ENCODE results near the gene CLDN14. TPM values are rescaled to one million over a fixed set of nuclear protein-coding genes. Genes with fewer than 3 reads are reported as not detected.

The CLDN14 gene
- polyA plus RNA-seq, 4 donors, result 0.09 TPM; not detected in 3

DNA sequence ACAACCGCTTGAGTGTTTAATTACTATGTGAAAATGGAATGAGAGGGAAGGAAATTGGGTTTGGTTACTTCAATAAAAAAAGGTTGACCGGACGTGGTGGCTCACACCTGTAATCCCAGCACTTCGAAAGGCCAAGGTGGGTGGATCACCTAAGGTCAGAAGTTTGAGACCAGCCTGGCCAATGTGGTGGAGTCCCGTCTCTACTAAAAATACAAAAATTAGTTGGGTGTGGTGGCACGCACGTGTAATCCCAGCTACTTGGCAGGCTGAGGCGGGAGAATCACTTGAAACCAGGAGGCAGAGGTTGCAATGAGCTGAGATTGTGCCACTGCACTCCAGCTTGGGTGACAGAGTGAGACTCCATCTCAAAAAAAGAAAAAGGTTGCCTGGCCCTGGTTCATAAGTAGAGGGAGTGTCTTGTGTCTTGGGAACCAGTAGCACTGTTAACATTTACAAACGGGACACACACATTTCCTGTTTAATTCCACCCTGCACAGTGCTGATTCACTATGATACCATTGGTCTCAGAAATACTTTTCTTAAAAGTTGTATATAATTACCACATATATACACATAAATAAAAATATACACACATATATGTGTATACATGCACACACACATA, 27.6 kb upstream of the CLDN14 start:
- DNase-seq (no peak), FAIRE-seq (no peak)
- no peaks in the 10 kb centered on the region for H3K36me3 ChIP-seq (ENCODE audit: control insufficient read depth in 3 of 3, insufficient read depth in 2 of 3, low read depth in 1 of 3, low read length in 3 of 3)
- no peak overlapping the region for H3K4me3 ChIP-seq (ENCODE audit: low read depth in 1 of 3, low read length in 3 of 3)
- H3K27ac ChIP-seq (ENCODE audit: low read depth in 1 of 3, low read length in 2 of 3), result no peak overlapping the region
- peaks cover 0 to 5% (median 0%) of the 10 kb centered on the region in 3 donors for H3K27me3 ChIP-seq (ENCODE audit: control insufficient read depth in 3 of 3, insufficient read depth in 3 of 3, low read length in 3 of 3)
- H3K4me1 ChIP-seq (ENCODE audit: control insufficient read depth in 3 of 3, insufficient read depth in 2 of 3, low read depth in 1 of 3, low read length in 2 of 3), result no peaks in the 10 kb centered on the region
- no peaks in the 10 kb centered on the region for H3K9me3 ChIP-seq (ENCODE audit: control insufficient read depth in 2 of 2, insufficient read depth in 1 of 2, low read depth in 1 of 2, low read length in 1 of 2)
- 63 to 75% (median 63%) methylated on average over 9 of the region's 9 CpGs for WGBS, 3 donors

DNA sequence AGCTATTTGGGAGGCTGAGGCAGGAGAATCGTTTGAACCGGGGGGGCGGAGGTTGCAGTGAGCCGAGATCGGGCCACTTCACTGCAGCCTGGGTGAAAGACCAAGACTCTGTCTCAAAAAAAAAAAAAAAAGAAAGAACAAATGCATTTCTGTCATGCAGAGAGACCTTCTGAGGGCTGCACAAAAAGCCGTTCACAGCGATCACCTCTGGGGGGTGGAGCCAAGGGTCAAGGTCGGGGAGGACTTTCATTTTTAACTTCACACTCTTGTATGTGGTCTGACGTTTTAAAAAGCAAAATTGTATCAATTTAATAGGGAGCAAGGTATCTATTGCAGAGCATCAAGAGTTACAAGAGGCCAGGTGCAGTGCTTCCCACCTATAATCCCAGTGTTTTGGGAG, 26.6 kb upstream of the CLDN14 start:
- Histone ChIP-seq H3K4me1 (ENCODE audit: control insufficient read depth in 3 of 3, insufficient read depth in 2 of 3, low read depth in 1 of 3, low read length in 2 of 3) (no peaks in the 10 kb centered on the region), H3K9me3 (ENCODE audit: control insufficient read depth in 2 of 2, insufficient read depth in 1 of 2, low read depth in 1 of 2, low read length in 1 of 2) (no peaks in the 10 kb centered on the region), H3K4me3 (ENCODE audit: low read depth in 1 of 3, low read length in 3 of 3) (no peak overlapping the region), H3K27ac (ENCODE audit: low read depth in 1 of 3, low read length in 2 of 3) (no peak overlapping the region), H3K27me3 (ENCODE audit: control insufficient read depth in 3 of 3, insufficient read depth in 3 of 3, low read length in 3 of 3) (peaks cover 0 to 5% (median 0%) of the 10 kb centered on the region in 3 donors), H3K36me3 (ENCODE audit: control insufficient read depth in 3 of 3, insufficient read depth in 2 of 3, low read depth in 1 of 3, low read length in 3 of 3) (no peaks in the 10 kb centered on the region)
- 63 to 78% (median 69%) methylated on average over 9 of the region's 9 CpGs for WGBS, 3 donors
- DNase-seq (no peak), FAIRE-seq (no peak)

DNA sequence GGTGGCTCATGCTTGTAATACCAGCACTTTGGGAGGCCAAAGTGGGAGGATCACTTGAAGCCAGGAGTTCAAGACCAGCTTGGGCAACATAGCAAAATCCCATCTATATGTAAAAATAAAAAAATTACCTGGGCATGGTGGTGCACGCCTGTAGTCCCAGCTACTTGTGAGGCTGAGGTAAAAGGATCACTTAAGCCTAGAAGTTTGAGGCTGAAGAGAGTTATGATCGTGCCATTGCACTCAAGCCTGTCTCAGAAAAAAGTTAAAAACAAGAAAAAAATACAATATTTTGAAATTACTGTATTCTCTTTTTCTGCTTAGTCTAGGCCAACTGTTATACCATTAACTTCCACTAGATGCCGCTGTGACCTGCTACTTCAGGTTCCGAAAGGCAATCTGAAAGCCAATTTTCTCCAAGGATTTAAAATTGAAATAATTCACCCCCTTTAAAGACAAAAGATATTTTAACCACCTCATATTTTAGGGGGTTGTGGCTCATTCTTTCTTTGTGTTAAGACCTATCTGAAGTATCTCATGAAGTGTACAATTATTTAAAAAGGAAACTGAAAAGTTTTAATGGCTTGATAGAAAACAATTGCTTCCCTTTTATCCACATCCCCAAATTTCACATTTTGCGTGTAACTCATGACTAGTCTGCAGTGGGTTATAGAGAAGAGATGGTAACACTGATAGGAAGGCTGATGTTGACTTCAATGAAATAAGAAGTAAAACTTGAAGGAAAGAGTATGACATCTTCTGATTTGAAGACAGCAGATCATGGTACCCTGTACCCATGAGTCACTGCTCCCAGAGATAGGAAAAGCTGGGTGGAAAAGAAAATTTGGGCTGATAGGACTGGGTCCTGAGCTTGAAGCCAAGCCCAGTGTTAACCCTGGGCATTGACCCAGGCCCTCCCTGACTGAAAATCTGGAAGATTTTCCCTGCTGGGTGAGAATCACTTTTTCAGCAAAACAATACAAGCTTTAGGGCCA, 24.4 kb upstream of the CLDN14 start:
- 32 to 36% (median 33%) methylated on average over 5 of the region's 5 CpGs for WGBS, 3 donors
- DNase-seq, result peak; percentile 23 to 49
- Histone ChIP-seq H3K4me3 (ENCODE audit: low read depth in 1 of 3, low read length in 3 of 3) (no peak overlapping the region), H3K9me3 (ENCODE audit: control insufficient read depth in 2 of 2, insufficient read depth in 1 of 2, low read depth in 1 of 2, low read length in 1 of 2) (no peaks in the 10 kb centered on the region), H3K27me3 (ENCODE audit: control insufficient read depth in 3 of 3, insufficient read depth in 3 of 3, low read length in 3 of 3) (peaks cover 0 to 5% (median 0%) of the 10 kb centered on the region in 3 donors), H3K36me3 (ENCODE audit: control insufficient read depth in 3 of 3, insufficient read depth in 2 of 3, low read depth in 1 of 3, low read length in 3 of 3) (no peaks in the 10 kb centered on the region), H3K4me1 (ENCODE audit: control insufficient read depth in 3 of 3, insufficient read depth in 2 of 3, low read depth in 1 of 3, low read length in 2 of 3) (no peaks in the 10 kb centered on the region), H3K27ac (ENCODE audit: low read depth in 1 of 3, low read length in 2 of 3) (no peak overlapping the region)
- FAIRE-seq, result peak; percentile 19

DNA sequence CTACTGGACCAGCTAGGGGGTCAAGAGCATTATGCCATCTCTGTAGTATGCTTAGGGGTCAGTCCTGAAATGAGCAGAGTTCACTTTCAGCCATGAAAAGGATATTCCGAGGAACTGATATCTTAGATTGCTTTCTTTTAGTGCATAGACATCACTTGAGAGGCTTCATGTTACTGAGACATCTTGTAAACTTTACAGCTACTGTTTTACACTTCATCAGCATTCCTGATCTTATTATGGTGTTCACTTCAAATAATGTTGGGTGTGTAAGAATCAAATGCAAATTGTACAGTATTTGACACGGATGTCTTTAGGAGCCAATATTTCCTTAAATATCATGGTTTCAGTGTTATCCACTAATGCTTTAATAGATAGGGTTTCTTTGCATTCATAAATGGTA, 22.4 kb upstream of the CLDN14 start:
- Histone ChIP-seq H3K4me3 (ENCODE audit: low read depth in 1 of 3, low read length in 3 of 3) (no peak overlapping the region), H3K9me3 (ENCODE audit: control insufficient read depth in 2 of 2, insufficient read depth in 1 of 2, low read depth in 1 of 2, low read length in 1 of 2) (no peaks in the 10 kb centered on the region), H3K27me3 (ENCODE audit: control insufficient read depth in 3 of 3, insufficient read depth in 3 of 3, low read length in 3 of 3) (peaks cover 0 to 3% (median 0%) of the 10 kb centered on the region in 3 donors), H3K36me3 (ENCODE audit: control insufficient read depth in 3 of 3, insufficient read depth in 2 of 3, low read depth in 1 of 3, low read length in 3 of 3) (no peaks in the 10 kb centered on the region), H3K27ac (ENCODE audit: low read depth in 1 of 3, low read length in 2 of 3) (no peak overlapping the region), H3K4me1 (ENCODE audit: control insufficient read depth in 3 of 3, insufficient read depth in 2 of 3, low read depth in 1 of 3, low read length in 2 of 3) (no peaks in the 10 kb centered on the region)
- 68 to 83% (median 75%) methylated on average over 2 of the region's 2 CpGs for WGBS, 3 donors
- FAIRE-seq, result no peak
- no peak for DNase-seq

DNA sequence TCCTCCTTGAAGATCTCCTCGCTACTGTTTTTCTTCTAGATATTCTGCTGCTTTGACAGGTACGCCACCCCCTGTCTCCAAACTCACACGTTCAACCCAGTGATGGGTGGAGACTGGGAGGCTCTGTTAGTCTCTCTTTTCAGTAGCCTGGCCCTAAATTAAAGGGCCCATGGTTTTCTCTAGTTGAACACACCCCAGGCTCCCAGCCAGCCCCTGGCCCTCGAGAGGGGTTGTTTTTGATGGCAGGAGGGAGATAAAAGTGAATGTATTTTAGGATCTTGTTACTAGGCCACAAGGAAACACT, 21.6 kb upstream of the CLDN14 start:
- H3K4me3 ChIP-seq (ENCODE audit: low read depth in 1 of 3, low read length in 3 of 3), result no peak overlapping the region
- no peaks in the 10 kb centered on the region for H3K36me3 ChIP-seq (ENCODE audit: control insufficient read depth in 3 of 3, insufficient read depth in 2 of 3, low read depth in 1 of 3, low read length in 3 of 3)
- FAIRE-seq (no peak), DNase-seq (no peak)
- 61 to 72% (median 61%) methylated on average over 4 of the region's 4 CpGs for WGBS, 3 donors
- no peak overlapping the region for H3K27ac ChIP-seq (ENCODE audit: low read depth in 1 of 3, low read length in 2 of 3)
- H3K27me3 ChIP-seq (ENCODE audit: control insufficient read depth in 3 of 3, insufficient read depth in 3 of 3, low read length in 3 of 3), result peaks cover 0 to 3% (median 0%) of the 10 kb centered on the region in 3 donors
- no peaks in the 10 kb centered on the region for H3K9me3 ChIP-seq (ENCODE audit: control insufficient read depth in 2 of 2, insufficient read depth in 1 of 2, low read depth in 1 of 2, low read length in 1 of 2)
- H3K4me1 ChIP-seq (ENCODE audit: control insufficient read depth in 3 of 3, insufficient read depth in 2 of 3, low read depth in 1 of 3, low read length in 2 of 3), result no peaks in the 10 kb centered on the region

DNA sequence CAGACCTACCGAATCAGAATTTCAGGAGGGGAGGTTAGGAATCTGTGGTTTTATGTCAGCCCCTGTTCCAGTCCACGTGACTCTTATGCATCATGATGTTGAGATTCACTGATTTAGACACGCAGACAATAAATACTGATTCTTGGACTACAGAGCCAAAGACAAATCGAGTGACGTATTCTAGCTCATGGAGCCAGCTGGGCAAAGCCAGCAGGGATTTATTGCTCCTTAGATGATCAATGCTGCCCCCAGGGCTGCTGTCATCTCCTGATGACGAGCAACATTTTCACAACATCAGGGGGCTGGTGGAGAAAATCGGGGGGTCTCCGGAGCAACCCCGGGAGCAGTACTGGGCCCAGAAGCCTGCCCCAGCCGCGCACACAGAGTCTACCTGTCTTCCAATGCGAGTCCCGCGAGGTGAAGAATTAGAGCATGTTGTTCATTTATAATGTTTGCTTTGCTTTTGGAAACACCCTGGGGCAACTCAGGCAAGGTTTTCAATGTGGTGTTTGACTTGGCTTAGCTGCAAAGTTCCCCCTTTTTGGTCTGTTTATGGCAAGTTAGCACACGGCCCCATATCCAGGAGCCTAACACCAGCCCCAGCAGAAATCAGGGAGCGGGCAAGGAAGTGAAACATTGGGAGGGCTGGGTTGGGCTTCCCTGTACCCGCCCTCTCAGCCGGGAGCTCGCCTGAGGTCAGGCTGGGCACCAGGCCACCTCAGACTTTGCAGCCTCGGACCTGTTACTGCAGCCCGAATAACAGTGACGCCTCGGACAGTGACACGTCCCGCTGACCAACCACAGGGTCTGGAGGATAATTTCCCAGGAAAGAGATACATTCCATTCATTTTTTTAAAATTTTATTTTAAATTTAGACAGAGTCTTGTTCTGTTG, 19.9 kb upstream of the CLDN14 start:
- WGBS, 3 donors, result 70 to 82% (median 74%) methylated on average over 25 of the region's 25 CpGs
- H3K4me3 ChIP-seq (ENCODE audit: low read depth in 1 of 3, low read length in 3 of 3), result no peak overlapping the region
- DNase-seq, result no peak

DNA sequence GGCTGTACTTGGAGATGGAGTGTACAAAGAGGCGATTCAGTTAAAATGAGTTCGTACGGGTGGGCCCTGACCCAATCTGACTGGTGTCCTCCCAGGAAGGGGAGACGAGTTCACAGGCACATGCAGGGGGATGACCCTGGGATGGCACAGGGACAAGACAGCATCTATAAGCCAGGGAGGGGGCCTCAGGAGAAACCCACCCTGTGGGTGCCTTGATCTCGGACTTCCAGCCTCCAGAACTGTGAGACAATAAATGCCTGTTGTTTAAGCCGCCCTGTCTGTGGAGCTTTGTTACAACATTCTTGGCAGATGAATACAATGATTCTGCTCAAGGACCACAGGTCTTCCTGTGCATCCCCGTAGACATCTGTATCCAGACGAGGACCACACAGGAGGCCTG, 14.6 kb upstream of the CLDN14 start:
- DNase-seq, result no peak
- Histone ChIP-seq H3K36me3 (ENCODE audit: control insufficient read depth in 3 of 3, insufficient read depth in 2 of 3, low read depth in 1 of 3, low read length in 3 of 3) (no peaks in the 10 kb centered on the region), H3K27ac (ENCODE audit: low read depth in 1 of 3, low read length in 2 of 3) (no peak overlapping the region), H3K9me3 (ENCODE audit: control insufficient read depth in 2 of 2, insufficient read depth in 1 of 2, low read depth in 1 of 2, low read length in 1 of 2) (no peaks in the 10 kb centered on the region), H3K4me3 (ENCODE audit: low read depth in 1 of 3, low read length in 3 of 3) (no peak overlapping the region), H3K27me3 (ENCODE audit: control insufficient read depth in 3 of 3, insufficient read depth in 3 of 3, low read length in 3 of 3) (peaks cover 0 to 2% (median 0%) of the 10 kb centered on the region in 3 donors), H3K4me1 (ENCODE audit: control insufficient read depth in 3 of 3, insufficient read depth in 2 of 3, low read depth in 1 of 3, low read length in 2 of 3) (no peaks in the 10 kb centered on the region)
- WGBS, 3 donors, result 81 to 82% (median 81%) methylated on average over 8 of the region's 8 CpGs
- no peak for FAIRE-seq

More for the DNA sequence above, 19.9 kb upstream of the CLDN14 start:
- Histone ChIP-seq H3K27me3 (ENCODE audit: control insufficient read depth in 3 of 3, insufficient read depth in 3 of 3, low read length in 3 of 3) (peaks cover 0 to 2% (median 0%) of the 10 kb centered on the region in 3 donors), H3K27ac (ENCODE audit: low read depth in 1 of 3, low read length in 2 of 3) (no peak overlapping the region), H3K9me3 (ENCODE audit: control insufficient read depth in 2 of 2, insufficient read depth in 1 of 2, low read depth in 1 of 2, low read length in 1 of 2) (no peaks in the 10 kb centered on the region), H3K36me3 (ENCODE audit: control insufficient read depth in 3 of 3, insufficient read depth in 2 of 3, low read depth in 1 of 3, low read length in 3 of 3) (no peaks in the 10 kb centered on the region), H3K4me1 (ENCODE audit: control insufficient read depth in 3 of 3, insufficient read depth in 2 of 3, low read depth in 1 of 3, low read length in 2 of 3) (no peaks in the 10 kb centered on the region)
- no peak for FAIRE-seq

Data from small intestine (tissue), 7 donors.